Endothelial cell of umbilical vein (primary cell): ENCODE data around the gene M1AP. TPM values are rescaled to one million over a fixed set of nuclear protein-coding genes. Genes with fewer than 3 reads are reported as not detected.

Source experiments
- BruUV-seq: library from RNA; stranded (reverse); fragments of 400-500 nt; replicated peaks from 2 replicates; lab custom pipeline; 2021; lab: Mats Ljungman, UMichigan
- CTCF ChIA-PET: fragments of 300-600, 350-600 bp; sonication (Branson Sonifier 250); formaldehyde crosslinking; loops from one replicate; lab custom pipeline; 2021; ENCODE audit warnings: antibody characterized with exemption, inconsistent platforms; lab: Charles Lee
- POLR2A ChIA-PET: fragments of 300-600, 350-600 bp; sonication (Branson Sonifier 250); formaldehyde crosslinking; loops from one replicate; lab custom pipeline; 2021; ENCODE audit warnings: antibody characterized with exemption, inconsistent platforms; lab: Charles Lee
- DNase-seq: peaks from one replicate; pipeline ENCODE4 v3.0.0-alpha.2; 2011; ENCODE audit warnings: low read depth, low spot score
- FAIRE-seq: peaks from 2 replicates; lab custom pipeline; 2011; peaks lifted over from hg19 to GRCh38; lab: Jason Lieb, UNC
- H2AFZ ChIP-seq: 2 replicates; pipeline ENCODE4 v1.6.0; 2012; ENCODE audit warnings: low read depth, low read length, control low read depth, inconsistent platforms
- H3K27ac ChIP-seq: 2 replicates; pipeline ENCODE4 v1.5.1; 2011; ENCODE audit warnings: low read depth, mild to moderate bottlenecking, control low read depth, low read length, moderate library complexity; ENCODE audit not compliant: insufficient read depth
- H3K27me3 ChIP-seq, 2 experiments: 2 replicates each; pipeline versions ENCODE4 v1.6.0 to v1.6.1; 2011; ENCODE audit warnings: low read length in 2 of 2, mixed read lengths in 1 of 2; ENCODE audit not compliant: control insufficient read depth in 2 of 2, insufficient read depth in 2 of 2
- H3K36me3 ChIP-seq, 2 experiments: 2 replicates in 1 of 2; 3 replicates in 1 of 2; pipeline ENCODE4 v1.5.1; 2011; ENCODE audit warnings: low read length in 2 of 2, mild to moderate bottlenecking in 1 of 2, moderate library complexity in 1 of 2; ENCODE audit not compliant: control insufficient read depth in 2 of 2, insufficient read depth in 2 of 2; ENCODE audit errors: extremely low read depth in 1 of 2
- H3K4me1 ChIP-seq: 3 replicates; pipeline ENCODE4 v1.5.1; 2011; ENCODE audit warnings: mild to moderate bottlenecking, low read length; ENCODE audit not compliant: control insufficient read depth, insufficient read depth; ENCODE audit errors: extremely low read depth
- H3K4me2 ChIP-seq: 2 replicates; pipeline ENCODE4 v1.6.1; 2011; ENCODE audit warnings: low read length, control low read depth, mixed read lengths; ENCODE audit not compliant: insufficient read depth
- H3K4me3 ChIP-seq, 3 experiments: fragments of 200-600 bp in 1 of 3; sonication (generic), shearing (Covaris generic) in 1 of 3; replicated peaks in 1 of 3; 2 replicates each; pipeline ENCODE4 v1.5.1; 2011 to 2016; ENCODE audit warnings: control low read depth in 3 of 3, low read length in 3 of 3, mild to moderate bottlenecking in 2 of 3, inconsistent platforms in 1 of 3, low read depth in 1 of 3, moderate library complexity in 1 of 3; ENCODE audit not compliant: insufficient read depth in 1 of 3
- H3K79me2 ChIP-seq: 2 replicates; pipeline ENCODE4 v1.6.0; 2012; ENCODE audit warnings: low read length, inconsistent platforms; ENCODE audit not compliant: control insufficient read depth, insufficient read depth
- H3K9ac ChIP-seq: replicated peaks from 2 replicates; pipeline ENCODE3; 2011; ENCODE audit warnings: low read length, control low read depth; ENCODE audit not compliant: insufficient read depth; ENCODE audit errors: extremely low read depth
- H3K9me1 ChIP-seq: replicated peaks from 3 replicates; pipeline ENCODE4 v1.6.0; 2011; ENCODE audit warnings: mild to moderate bottlenecking, low read length; ENCODE audit not compliant: control insufficient read depth, insufficient read depth; ENCODE audit errors: extremely low read depth
- H3K9me3 ChIP-seq: replicated peaks from 2 replicates; pipeline ENCODE4 v1.5.1; 2012; ENCODE audit warnings: low read length, inconsistent platforms; ENCODE audit not compliant: control insufficient read depth, insufficient read depth
- H4K20me1 ChIP-seq: replicated peaks from 2 replicates; pipeline ENCODE3; 2011; ENCODE audit warnings: mild to moderate bottlenecking, low read length; ENCODE audit not compliant: control insufficient read depth, insufficient read depth; ENCODE audit errors: extremely low read depth
- EZH2 ChIP-seq: IDR thresholded peaks from 2 replicates; pipeline ENCODE4 v1.6.1; 2012; ENCODE audit warnings: borderline replicate concordance, low read depth, mild to moderate bottlenecking, moderate library complexity, low read length, inconsistent platforms; ENCODE audit not compliant: severe bottlenecking
- FOS ChIP-seq: IDR thresholded peaks from 2 replicates; pipeline ENCODE4 v1.6.1; 2011; ENCODE audit warnings: mild to moderate bottlenecking, low read length, moderate library complexity, borderline replicate concordance; ENCODE audit not compliant: insufficient read depth
- GATA2 ChIP-seq: IDR thresholded peaks from 2 replicates; pipeline ENCODE4 v1.7.0; 2011; ENCODE audit warnings: low read depth, mild to moderate bottlenecking, moderate library complexity, mixed read lengths, low read length; ENCODE audit not compliant: insufficient read length, insufficient read depth
- JUN ChIP-seq: IDR thresholded peaks from 2 replicates; pipeline ENCODE4 v1.6.1; 2011; ENCODE audit warnings: borderline replicate concordance, low read depth; ENCODE audit not compliant: insufficient read length, insufficient read depth
- MYC ChIP-seq: IDR thresholded peaks from one replicate; pipeline ENCODE4 v1.6.1; 2011; ENCODE audit warnings: mild to moderate bottlenecking, low read depth, low read length
- POLR2A ChIP-seq: IDR thresholded peaks from 2 replicates; pipeline ENCODE4 v1.6.1; 2012; ENCODE audit warnings: low read depth, mild to moderate bottlenecking, control low read depth, low read length
- POLR2AphosphoS5 ChIP-seq: IDR thresholded peaks from 2 replicates; pipeline ENCODE4 v1.6.1; 2012; ENCODE audit warnings: low read depth, mild to moderate bottlenecking, control low read depth, low read length, moderate library complexity; ENCODE audit not compliant: insufficient read depth
- dilution Hi-C: fragments of 300-500 bp; cut with MboI; formaldehyde crosslinking; loops from one replicate; pipeline ENCODE4 v1.15.0; 2019; ENCODE audit warnings: low sequenced_read_pairs; ENCODE audit not compliant: extremely low pct_ligation_motif_present
- intact Hi-C: fragments of 100-400 bp; cut with micrococcal nuclease; formaldehyde crosslinking; loops from one replicate; pipeline ENCODE4 v1.10.0; 2022
- polyA plus RNA-seq, 4 experiments: library from polyadenylated mRNA; depleted of rRNA in 3 of 4; stranded (reverse) in 3 of 4; unstranded in 1 of 4; fragments of >200 nt; gene quantifications; 2 replicates each; pipeline versions ENCODE4 v1.2.1 to v1.2.3, GENCODE V29; 2011 to 2012; ENCODE audit warnings: missing spikeins in 1 of 4
- total RNA-seq: library from RNA; stranded (reverse); gene quantifications from 2 replicates; pipeline ENCODE4 v1.2.3, GENCODE V29; 2021
- TF ChIP-seq, protein P1 (sequence below), 2 donors: IDR thresholded peaks; 1 replicate in 1 of 2; 2 replicates in 1 of 2; pipeline ENCODE4 v1.5.1; 2011; ENCODE audit warnings: low read length in 2 of 2, mild to moderate bottlenecking in 2 of 2, moderate library complexity in 2 of 2, control low read depth in 1 of 2, inconsistent platforms in 1 of 2, low read depth in 1 of 2; ENCODE audit not compliant: insufficient read depth in 1 of 2; ENCODE audit errors: extremely low read depth in 1 of 2
- TF ChIP-seq, protein P2 (sequence below): IDR thresholded peaks from 2 replicates; pipeline ENCODE4 v1.6.1; 2011; ENCODE audit not compliant: insufficient read depth, insufficient read length

The M1AP gene
- total and polyA plus RNA-seq, 2 donors (not counting 3 experiments of a cell fraction or from before 2014, with no cell fraction given) = 0.04 TPM; not detected in 1

DNA sequence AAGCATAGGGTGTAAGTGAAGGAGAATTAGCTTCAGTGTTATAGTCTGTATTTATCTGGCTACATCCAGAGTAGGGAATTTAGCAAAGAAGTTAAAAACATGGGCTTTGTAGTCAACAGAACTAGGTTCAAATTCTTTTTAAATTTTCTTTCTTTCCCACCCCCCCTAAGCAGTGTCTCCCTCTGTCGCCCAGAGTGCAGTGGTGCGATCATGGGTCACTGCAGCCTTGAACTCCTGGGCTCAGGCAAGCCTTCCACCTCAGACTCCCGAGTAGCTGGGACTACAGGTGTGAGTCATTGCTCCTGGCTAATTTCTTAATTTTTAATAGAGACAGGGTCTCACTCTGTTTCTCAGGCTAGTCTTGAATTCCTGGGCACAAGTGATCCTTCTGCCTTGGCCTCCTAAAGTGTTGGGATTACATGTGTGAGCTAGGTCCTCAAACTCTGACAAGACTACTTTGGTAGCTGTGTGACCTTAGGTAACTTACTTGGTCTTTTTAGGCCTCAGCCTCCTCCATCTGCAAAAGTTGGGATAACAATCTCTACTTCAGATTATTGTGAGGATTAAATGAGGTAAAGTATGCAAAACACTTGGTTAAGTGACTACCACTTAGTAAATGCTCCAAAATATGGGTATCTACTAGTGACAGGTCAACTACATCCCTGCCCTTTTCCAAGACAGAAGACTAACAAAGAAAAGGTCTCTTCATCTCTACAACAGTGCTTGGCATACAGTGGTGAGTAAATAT, 75.8 kb downstream of the M1AP start:
- TF ChIP-seq MYC (no peak), POLR2AphosphoS5 (no peak), JUN (no peak), POLR2A (no peak), EZH2 (no peak), GATA2 (no peak), FOS (no peak)
- TF ChIP-seq, protein P1, sequence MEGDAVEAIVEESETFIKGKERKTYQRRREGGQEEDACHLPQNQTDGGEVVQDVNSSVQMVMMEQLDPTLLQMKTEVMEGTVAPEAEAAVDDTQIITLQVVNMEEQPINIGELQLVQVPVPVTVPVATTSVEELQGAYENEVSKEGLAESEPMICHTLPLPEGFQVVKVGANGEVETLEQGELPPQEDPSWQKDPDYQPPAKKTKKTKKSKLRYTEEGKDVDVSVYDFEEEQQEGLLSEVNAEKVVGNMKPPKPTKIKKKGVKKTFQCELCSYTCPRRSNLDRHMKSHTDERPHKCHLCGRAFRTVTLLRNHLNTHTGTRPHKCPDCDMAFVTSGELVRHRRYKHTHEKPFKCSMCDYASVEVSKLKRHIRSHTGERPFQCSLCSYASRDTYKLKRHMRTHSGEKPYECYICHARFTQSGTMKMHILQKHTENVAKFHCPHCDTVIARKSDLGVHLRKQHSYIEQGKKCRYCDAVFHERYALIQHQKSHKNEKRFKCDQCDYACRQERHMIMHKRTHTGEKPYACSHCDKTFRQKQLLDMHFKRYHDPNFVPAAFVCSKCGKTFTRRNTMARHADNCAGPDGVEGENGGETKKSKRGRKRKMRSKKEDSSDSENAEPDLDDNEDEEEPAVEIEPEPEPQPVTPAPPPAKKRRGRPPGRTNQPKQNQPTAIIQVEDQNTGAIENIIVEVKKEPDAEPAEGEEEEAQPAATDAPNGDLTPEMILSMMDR (IDR thresholded peaks at IDR 0.05; ENCODE audit: extremely low read depth in 1 of 2, insufficient read depth in 1 of 2, low read depth in 1 of 2, low read length in 2 of 2) = no peak
- TF ChIP-seq, protein P2, sequence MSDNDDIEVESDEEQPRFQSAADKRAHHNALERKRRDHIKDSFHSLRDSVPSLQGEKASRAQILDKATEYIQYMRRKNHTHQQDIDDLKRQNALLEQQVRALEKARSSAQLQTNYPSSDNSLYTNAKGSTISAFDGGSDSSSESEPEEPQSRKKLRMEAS = no peak
- H3K27me3 ChIP-seq = peaks cover 12 to 16% of the 10 kb centered on the region in 2 experiments
- peaks cover 7% of the 10 kb centered on the region for H3K4me1 ChIP-seq
- H3K79me2 ChIP-seq = no peaks in the 10 kb centered on the region
- no peak overlapping the region for H3K27ac ChIP-seq
- no peak overlapping the region for H3K4me3 ChIP-seq
- BruUV-seq = no TSS peak
- H3K9me3 ChIP-seq = no peaks in the 10 kb centered on the region
- H3K4me2 ChIP-seq = no peak overlapping the region
- no peak for DNase-seq
- H3K36me3 ChIP-seq = no peaks in the 10 kb centered on the region
- intact Hi-C loops (no loop called here), dilution Hi-C loops (no loop called here)
- no peak overlapping the region for H3K9ac ChIP-seq
- no peaks in the 10 kb centered on the region for H3K9me1 ChIP-seq
- CTCF ChIA-PET = no interaction called here
- H4K20me1 ChIP-seq = no peaks in the 10 kb centered on the region
- no peak overlapping the region for H2AFZ ChIP-seq
- no peak for FAIRE-seq
- POLR2A ChIA-PET = no interaction called here
